H54 (cell line): ENCODE data around the gene STAP2.

ENCODE experiments used
- DNase-seq: peaks from one replicate; pipeline ENCODE4 v3.0.0; 2011; ENCODE audit warnings: low spot score, mixed read lengths; ENCODE audit not compliant: insufficient read length
- FAIRE-seq: peaks from 3 replicates; lab custom pipeline; 2011; peaks lifted over from hg19 to GRCh38; lab: Jason Lieb, UNC
- POLR2A ChIP-seq: IDR thresholded peaks from 2 replicates; pipeline ENCODE4 v1.6.1; 2011; ENCODE audit warnings: low read depth, mild to moderate bottlenecking, low read length

Gene STAP2

DNA sequence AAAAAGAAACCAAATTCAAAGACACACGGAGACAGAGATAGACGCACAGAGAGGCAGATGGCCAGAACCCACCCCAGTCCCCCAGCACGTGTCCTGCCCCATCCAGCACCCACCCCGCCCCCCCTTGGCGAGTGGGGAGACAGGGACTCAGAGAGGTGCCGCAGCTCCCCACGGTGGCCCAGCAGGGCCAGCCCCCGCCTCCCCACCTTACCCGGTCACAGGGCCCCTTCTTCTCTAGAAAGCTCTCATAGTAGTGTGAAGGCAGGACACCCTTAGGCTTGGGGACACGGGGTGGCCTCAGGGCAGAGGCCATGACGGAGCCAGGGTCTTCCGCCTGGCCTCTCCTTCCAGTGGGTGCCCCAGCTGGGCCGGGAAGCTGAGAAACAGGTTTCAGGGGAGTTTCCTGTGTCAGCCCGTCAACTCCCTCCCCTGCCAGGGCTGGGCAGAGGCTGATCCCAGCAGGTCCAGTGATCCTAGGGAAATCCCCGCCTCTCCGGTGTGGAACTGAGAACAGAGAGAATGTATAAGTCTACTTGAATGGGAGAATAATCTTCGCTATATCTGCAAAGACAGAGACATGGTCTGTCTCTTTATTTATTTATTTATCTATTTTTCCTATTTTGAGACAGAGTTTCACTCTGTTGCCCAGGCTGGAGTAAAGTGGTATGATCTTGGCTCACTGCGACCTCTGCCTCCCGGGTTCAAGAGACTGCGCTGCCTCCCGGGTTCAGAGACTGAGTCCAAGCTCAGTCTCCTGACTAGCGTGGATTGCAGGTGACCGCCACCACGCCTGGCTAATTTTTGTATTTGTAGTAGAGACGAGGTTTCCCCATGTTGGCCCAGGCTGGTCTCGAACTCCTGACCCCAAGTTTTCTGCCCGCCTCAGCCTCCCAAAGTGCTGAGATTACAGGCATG is at the start of gene STAP2:
Gene STAP2 (minus strand): TSS at position 387 of the 915 bp plus-strand sequence. CDS start 74 bp downstream, at position 313.
- DNase-seq (no peak), FAIRE-seq (no peak)
- TF ChIP-seq POLR2A, result no peak

GRCh38 chr19:4386041-4386782 is 47.6 kb upstream of the STAP2 start:
- no peak for TF ChIP-seq POLR2A
- FAIRE-seq (no peak), DNase-seq (no peak)

DNA sequence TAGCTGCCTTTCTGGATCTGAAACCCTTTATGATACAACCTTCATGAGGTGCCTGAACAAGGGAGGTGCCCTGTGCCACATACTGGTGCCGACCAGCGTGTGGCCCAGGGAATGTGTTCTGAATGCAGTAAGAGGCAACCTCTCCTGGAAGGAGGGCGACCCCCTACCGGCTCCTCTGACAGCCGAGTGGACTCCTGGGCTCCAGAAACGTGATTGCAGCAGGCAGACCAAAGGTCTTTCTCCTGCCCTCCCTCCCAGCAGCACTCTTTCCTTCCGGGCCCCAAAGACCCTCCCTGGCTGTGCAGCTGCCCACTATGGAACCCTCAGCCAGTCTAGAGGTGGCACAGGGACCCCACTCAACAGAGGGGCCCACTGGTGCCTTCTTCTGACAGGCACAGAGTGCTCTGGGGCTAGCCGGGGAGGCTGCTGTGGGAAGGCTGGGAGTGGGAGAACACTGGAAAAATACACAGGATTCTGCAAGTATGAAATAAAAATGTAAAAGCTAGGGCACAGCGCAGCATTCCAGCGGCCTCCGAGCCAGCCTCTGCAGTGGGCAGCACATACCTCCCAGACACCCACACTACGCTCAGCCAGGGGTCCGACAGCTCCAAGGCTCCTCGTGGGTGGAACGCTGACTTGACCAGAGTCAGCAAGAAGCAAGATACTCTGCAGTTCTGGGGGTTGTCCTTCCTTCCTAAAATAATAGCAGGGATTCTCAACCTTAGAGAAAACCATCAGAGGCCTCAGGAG is 46.8 kb upstream of the STAP2 start:
- DNase-seq, result no peak
- FAIRE-seq, result no peak
- TF ChIP-seq POLR2A, result no peak

- no peak for DNase-seq
- no peak for TF ChIP-seq POLR2A
- FAIRE-seq, result no peak
Observed at GRCh38 chr19:4380254-4380727, 41.7 kb upstream of the STAP2 start.

- DNase-seq, result peak; percentile 85
- peak; percentile 64 for FAIRE-seq
- no peak for TF ChIP-seq POLR2A
Observed at GRCh38 chr19:4379383-4380253, 41.0 kb upstream of the STAP2 start.

DNA sequence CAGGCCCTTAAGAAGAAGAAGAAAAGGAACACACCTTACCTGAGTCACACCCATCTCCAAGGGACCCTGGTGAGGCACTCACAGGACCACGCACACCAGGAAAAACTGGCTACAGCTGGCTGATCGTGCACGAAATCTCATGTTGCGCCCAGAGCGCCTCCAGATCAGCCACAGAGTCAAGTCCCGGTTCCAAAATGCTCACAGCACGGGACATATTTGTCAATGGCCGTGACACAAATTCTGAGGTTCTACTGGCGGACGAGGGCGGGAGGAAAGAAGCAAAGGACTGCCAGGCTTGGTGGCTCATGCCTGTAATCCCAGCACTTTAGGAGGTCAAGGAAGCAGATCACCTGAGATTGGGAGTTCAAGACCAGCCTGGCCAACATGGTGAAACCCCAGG is 40.3 kb upstream of the STAP2 start:
- FAIRE-seq (no peak), DNase-seq (no peak)
- no peak for TF ChIP-seq POLR2A

GRCh38 chr19:4376991-4377781 is 38.6 kb upstream of the STAP2 start:
- TF ChIP-seq POLR2A, result no peak
- DNase-seq (no peak), FAIRE-seq (no peak)

GRCh38 chr19:4376671-4376990 is 38.0 kb upstream of the STAP2 start:
- no peak for TF ChIP-seq POLR2A
- FAIRE-seq (no peak), DNase-seq (no peak)

GRCh38 chr19:4376028-4376670 is 37.5 kb upstream of the STAP2 start:
- FAIRE-seq (no peak), DNase-seq (no peak)
- TF ChIP-seq POLR2A, result no peak

DNA sequence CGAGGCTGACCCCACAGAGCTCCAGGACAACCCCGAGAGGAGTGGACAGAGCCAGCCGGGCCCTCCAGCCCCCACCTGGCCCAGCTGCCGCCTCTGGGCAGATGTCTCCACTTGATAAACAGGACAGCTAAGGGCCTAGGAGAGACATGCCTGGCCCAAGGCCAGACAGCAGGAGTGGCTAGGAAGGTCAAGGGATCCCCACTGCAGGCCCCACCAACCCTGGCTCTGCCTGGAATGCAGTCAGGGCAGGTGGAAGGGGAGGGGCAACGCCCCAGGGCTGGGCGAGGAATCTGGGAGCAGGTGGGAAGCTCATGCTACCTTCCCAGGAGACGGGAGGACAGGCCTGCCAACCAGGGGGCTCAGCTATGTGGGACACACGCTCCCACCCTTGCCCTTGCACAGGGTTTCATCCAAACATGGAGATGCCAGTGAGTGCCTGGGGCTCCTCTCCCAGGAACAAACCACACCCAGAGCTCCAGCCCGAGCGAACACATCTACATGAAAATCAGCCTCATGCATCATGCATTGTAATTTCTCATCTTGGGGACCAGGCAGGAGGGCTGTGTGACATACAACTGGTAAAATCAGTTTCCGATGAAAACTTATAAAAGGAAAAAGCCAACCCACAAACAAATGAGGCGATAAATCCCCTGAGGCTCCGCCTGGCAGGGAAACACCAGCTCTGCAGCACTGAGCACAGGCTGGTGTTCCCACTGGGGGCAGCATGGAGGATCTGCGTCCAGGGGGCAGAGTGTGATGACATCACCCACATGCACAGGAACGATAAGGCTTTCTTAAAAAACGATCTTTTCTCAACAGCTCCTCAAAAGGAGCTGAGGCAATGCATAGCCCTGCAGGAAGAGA is 36.8 kb upstream of the STAP2 start:
- DNase-seq (peak; percentile 43), FAIRE-seq (no peak)
- no peak for TF ChIP-seq POLR2A
